ENCODE data around the gene UBXN4.

The UBXN4 gene

GRCh38 chr2:135762530-135762929, 20.9 kb downstream of the UBXN4 start:
- no peak for TF ChIP-seq CTCF (IDR thresholded peaks at IDR 0.05; ENCODE audit: low read depth, low read length)

GRCh38 chr2:135768863-135769262, 27.2 kb downstream of the UBXN4 start:
- no peak for TF ChIP-seq CTCF (IDR thresholded peaks at IDR 0.05; ENCODE audit: low read depth, low read length)
- H3K4me3 ChIP-seq (ENCODE audit: low read depth, low read length): no peak overlapping the region

More at GRCh38 chr2:135762530-135762929, 20.9 kb downstream of the UBXN4 start:
- no peak overlapping the region for H3K4me3 ChIP-seq (ENCODE audit: low read depth, low read length)

- H3K4me3 ChIP-seq (ENCODE audit: low read depth, low read length): no peak overlapping the region
Measured at GRCh38 chr2:135773319-135773718, 31.7 kb downstream of the UBXN4 start.

GRCh38 chr2:135773917-135774316, 32.3 kb downstream of the UBXN4 start:
- no peak overlapping the region for H3K4me3 ChIP-seq (ENCODE audit: low read depth, low read length)
- no peak for TF ChIP-seq CTCF (IDR thresholded peaks at IDR 0.05; ENCODE audit: low read depth, low read length)

More at GRCh38 chr2:135773319-135773718, 31.7 kb downstream of the UBXN4 start:
- no peak for TF ChIP-seq CTCF (IDR thresholded peaks at IDR 0.05; ENCODE audit: low read depth, low read length)

GRCh38 chr2:135775420-135775819, 33.8 kb downstream of the UBXN4 start:
- TF ChIP-seq CTCF (IDR thresholded peaks at IDR 0.05; ENCODE audit: low read depth, low read length): no peak

GRCh38 chr2:135776367-135776766, 34.7 kb downstream of the UBXN4 start:
- no peak for TF ChIP-seq CTCF (IDR thresholded peaks at IDR 0.05; ENCODE audit: low read depth, low read length)
- H3K4me3 ChIP-seq (ENCODE audit: low read depth, low read length): no peak overlapping the region

More at GRCh38 chr2:135775420-135775819, 33.8 kb downstream of the UBXN4 start:
- no peak overlapping the region for H3K4me3 ChIP-seq (ENCODE audit: low read depth, low read length)

GRCh38 chr2:135782231-135782630, 40.6 kb downstream of the UBXN4 start:
- no peak for TF ChIP-seq CTCF (IDR thresholded peaks at IDR 0.05; ENCODE audit: low read depth, low read length)
- H3K4me3 ChIP-seq (ENCODE audit: low read depth, low read length): no peak overlapping the region

Measured in WI38 (cell line).